ENCODE measurements around the gene SOX13.

DNA sequence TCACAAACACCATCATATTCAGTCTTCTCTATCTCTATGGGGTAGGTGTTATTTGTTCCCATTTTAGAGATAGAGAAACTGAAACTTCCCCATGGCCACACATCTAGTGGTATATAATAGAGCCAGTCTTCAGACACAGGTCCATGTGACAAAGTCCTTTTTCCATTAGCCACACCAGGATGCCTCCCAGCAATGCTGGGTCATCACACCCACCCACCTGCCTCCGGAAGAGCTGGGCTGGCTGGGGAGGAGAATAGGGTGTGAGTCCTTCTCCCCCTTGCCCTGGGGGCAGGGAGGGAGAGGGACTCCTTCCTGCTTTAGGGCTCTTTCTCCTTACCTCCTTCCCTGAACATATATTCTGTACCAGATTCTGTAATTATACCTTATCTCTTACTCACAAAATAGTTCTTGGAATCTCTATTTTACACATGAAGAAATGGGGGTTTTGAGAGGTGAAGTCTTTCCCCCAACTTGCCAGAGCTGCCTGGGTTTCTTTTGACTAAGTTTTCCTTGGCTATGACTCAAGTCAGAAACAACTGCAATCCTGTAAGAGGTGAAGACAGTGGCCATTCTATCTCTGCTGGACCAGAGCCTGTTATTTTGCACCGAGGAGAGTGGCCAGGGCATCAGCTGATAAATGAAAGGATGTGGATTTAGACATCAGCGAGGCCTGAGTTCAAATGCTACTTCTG lies 30.0 kb downstream of the SOX13 start:
- TF ChIP-seq POLR2A (IDR thresholded peaks at IDR 0.05; ENCODE audit: low read length) (no peak), GATA1 (IDR thresholded peaks at IDR 0.05; ENCODE audit: low read depth, low read length) (no peak)

Measured in erythroblast (primary cell).